GM21717 (cell line): ENCODE data around the gene RNU6-1.

Experiments
- ATAC-seq: cut with Tn5 transposase; IDR thresholded peaks from one replicate; pipeline ENCODE4 v1.9.1; 2021; ENCODE audit warnings: mild to moderate bottlenecking, moderate library complexity; ENCODE audit not compliant: unreplicated experiment

Gene RNU6-1

GRCh38 chr15:67822537-67823313 is 17.1 kb downstream of the RNU6-1 start:
- no peak for ATAC-seq

- ATAC-seq, result no peak
Observed at GRCh38 chr15:67821784-67822440, 17.9 kb downstream of the RNU6-1 start.

GRCh38 chr15:67820992-67821783 is 18.7 kb downstream of the RNU6-1 start:
- no peak for ATAC-seq

GRCh38 chr15:67820122-67820991 is 19.5 kb downstream of the RNU6-1 start:
- ATAC-seq, result no peak

GRCh38 chr15:67819636-67820035 is 20.2 kb downstream of the RNU6-1 start:
- ATAC-seq, result no peak

GRCh38 chr15:67818464-67818863 is 21.4 kb downstream of the RNU6-1 start:
- ATAC-seq, result no peak

GRCh38 chr15:67816668-67817067 is 23.2 kb downstream of the RNU6-1 start:
- ATAC-seq, result no peak

GRCh38 chr15:67815036-67815592 is 24.7 kb downstream of the RNU6-1 start:
- no peak for ATAC-seq

- no peak for ATAC-seq
Observed at GRCh38 chr15:67813104-67813634, 26.7 kb downstream of the RNU6-1 start.

- ATAC-seq, result no peak
Observed at GRCh38 chr15:67812241-67812644, 27.6 kb downstream of the RNU6-1 start.

- ATAC-seq, result no peak
Observed at GRCh38 chr15:67809866-67810265, 30.0 kb downstream of the RNU6-1 start.

GRCh38 chr15:67809441-67809840 is 30.4 kb downstream of the RNU6-1 start:
- ATAC-seq, result no peak

GRCh38 chr15:67808821-67809220 is 31.0 kb downstream of the RNU6-1 start:
- ATAC-seq, result no peak

- ATAC-seq, result no peak
Observed at GRCh38 chr15:67807836-67808235, 32.0 kb downstream of the RNU6-1 start.

- ATAC-seq, result no peak
Observed at GRCh38 chr15:67807141-67807540, 32.7 kb downstream of the RNU6-1 start.

GRCh38 chr15:67806536-67806935 is 33.3 kb downstream of the RNU6-1 start:
- ATAC-seq, result no peak

GRCh38 chr15:67805666-67806516 is 34.0 kb downstream of the RNU6-1 start:
- ATAC-seq, result no peak

GRCh38 chr15:67805008-67805665 is 34.7 kb downstream of the RNU6-1 start:
- ATAC-seq, result no peak
